Kidney (tissue), 14 donors: ENCODE data around the gene CHAF1A. TPM values are rescaled to one million over a fixed set of nuclear protein-coding genes. Genes with fewer than 3 reads are reported as not detected.

Experiments used
- DNase-seq, 5 donors: peaks; one replicate each; pipeline ENCODE4 v3.0.0-alpha.2; 2013 to 2020
- FAIRE-seq: peaks from 2 replicates; lab custom pipeline; 2012; peaks lifted over from hg19 to GRCh38; lab: Jason Lieb, UNC
- H3K27ac ChIP-seq, 2 donors: one replicate each; pipeline ENCODE4 v1.7.0; 2013; ENCODE audit warnings: low read depth in 2 of 2, low read length in 2 of 2, inconsistent platforms in 1 of 2
- H3K27me3 ChIP-seq: one replicate; pipeline ENCODE4 v1.7.1; 2013; ENCODE audit warnings: low read length, inconsistent platforms; ENCODE audit not compliant: control insufficient read depth, insufficient read depth
- H3K36me3 ChIP-seq, 3 donors: one replicate each; pipeline versions ENCODE4 v1.7.0 to v1.7.1; 2013; ENCODE audit warnings: low read length in 3 of 3, control low read depth in 1 of 3, inconsistent platforms in 1 of 3; ENCODE audit not compliant: insufficient read depth in 3 of 3, control insufficient read depth in 2 of 3
- H3K4me1 ChIP-seq, 3 donors: one replicate each; pipeline versions ENCODE4 v1.7.0 to v1.7.1; 2013; ENCODE audit warnings: low read length in 3 of 3, inconsistent platforms in 1 of 3, low read depth in 1 of 3; ENCODE audit not compliant: control insufficient read depth in 2 of 3, insufficient read depth in 2 of 3
- H3K4me3 ChIP-seq, 3 donors: one replicate each; pipeline versions ENCODE4 v1.7.0 to v1.8.1; 2013; ENCODE audit warnings: low read length in 3 of 3, control low read depth in 1 of 3, inconsistent platforms in 1 of 3
- H3K9ac ChIP-seq, 3 donors: one replicate each; pipeline versions ENCODE4 v1.7.0 to v1.7.1; 2013; ENCODE audit warnings: low read length in 3 of 3, control low read depth in 1 of 3, inconsistent platforms in 1 of 3
- H3K9me3 ChIP-seq, 3 donors: one replicate each; pipeline versions ENCODE4 v1.7.0 to v1.7.1; 2013; ENCODE audit warnings: low read length in 3 of 3, control low read depth in 1 of 3, inconsistent platforms in 1 of 3; ENCODE audit not compliant: control insufficient read depth in 2 of 3, insufficient read depth in 1 of 3
- CTCF ChIP-seq: IDR thresholded peaks from 3 replicates; pipeline ENCODE4 v1.5.1; 2012; ENCODE audit warnings: mild to moderate bottlenecking, moderate library complexity, borderline replicate concordance; ENCODE audit not compliant: insufficient read depth; ENCODE audit errors: extremely low read depth
- intact Hi-C: fragments of 100-400 bp; cut with DNase I; formaldehyde crosslinking; loops from one replicate; pipeline ENCODE4 v1.11.1; 2022
- polyA plus RNA-seq: library from polyadenylated mRNA; stranded (reverse); fragments of 350-450 nt; fragmentation: Illumina TruSeq; extraction: RNeasy Lipid Tissue Mini Kit (QIAGEN cat#74804); gene quantifications from one replicate; pipeline ENCODE4 v1.2.3, GENCODE V29; 2014; ENCODE audit warnings: low read depth, low replicate concordance; ENCODE audit not compliant: insufficient read depth
- total RNA-seq: library from RNA; stranded (reverse); fragmentation: NEBNext Ultra II Directional; extraction: Animal tissue kit (Norgen Biotek cat#: 25700); gene quantifications from one replicate; pipeline ENCODE4 v1.2.1, GENCODE V29; 2021
- donor health status: control.
- donor health status: control.
- donor health status: control.
- donor health status: control.
- donor health status: control.
- donor health status: DM: yes; HTN: yes; CAD: no.
- donor health status: Normal renal cell carcinoma (clear cell type).

Gene CHAF1A
- total and polyA plus RNA-seq, 2 donors from 2014 or later = 2.7 to 10.0 TPM

- H3K27ac ChIP-seq = no peak overlapping the region
- peaks cover 0 to 28% (median 12%) of the 10 kb centered on the region in 3 donors for H3K36me3 ChIP-seq
- FAIRE-seq (no peak), DNase-seq (peak in 1 of 5 donors; percentile 73)
- no peak overlapping the region for H3K9ac ChIP-seq
- H3K4me1 ChIP-seq = peaks cover 0 to 24% (median 17%) of the 10 kb centered on the region in 3 donors
- no peak overlapping the region for H3K4me3 ChIP-seq
- no peaks in the 10 kb centered on the region for H3K27me3 ChIP-seq
- no peaks in the 10 kb centered on the region for H3K9me3 ChIP-seq
- intact Hi-C loops = no loop called here
- no peak for TF ChIP-seq CTCF
These were observed 36.4 kb upstream of the CHAF1A start for GRCh38 chr19:4365791-4366665.

- DNase-seq = peak in 1 of 5 donors; percentile 71
- no peaks in the 10 kb centered on the region for H3K27me3 ChIP-seq
- peaks cover 0 to 26% (median 17%) of the 10 kb centered on the region in 3 donors for H3K4me1 ChIP-seq
- peaks cover 0 to 28% (median 12%) of the 10 kb centered on the region in 3 donors for H3K36me3 ChIP-seq
- intact Hi-C loops = no loop called here
- no peaks in the 10 kb centered on the region for H3K9me3 ChIP-seq
- no peak overlapping the region for H3K27ac ChIP-seq
- no peak for FAIRE-seq
- H3K4me3 ChIP-seq = no peak overlapping the region
- TF ChIP-seq CTCF = no peak
- no peak overlapping the region for H3K9ac ChIP-seq
These were observed 35.6 kb upstream of the CHAF1A start for GRCh38 chr19:4366666-4367335.

- intact Hi-C loops = no loop called here
- H3K9ac ChIP-seq = no peak overlapping the region
These were observed 35.1 kb upstream of the CHAF1A start for GRCh38 chr19:4367336-4367723.

More at GRCh38 chr19:4367336-4367723, 35.1 kb upstream of the CHAF1A start:
- H3K27ac ChIP-seq = no peak overlapping the region
- no peaks in the 10 kb centered on the region for H3K9me3 ChIP-seq
- no peak overlapping the region for H3K4me3 ChIP-seq
- peaks cover 0 to 25% (median 8%) of the 10 kb centered on the region in 3 donors for H3K36me3 ChIP-seq
- H3K27me3 ChIP-seq = no peaks in the 10 kb centered on the region
- peaks cover 0 to 29% (median 20%) of the 10 kb centered on the region in 3 donors for H3K4me1 ChIP-seq
- FAIRE-seq (no peak), DNase-seq (peak in 1 of 5 donors; percentile 52)
- no peak for TF ChIP-seq CTCF
